Right hindlimb (tissue), 1 donor: ENCODE measurements around the gene B4GALNT4.
A peak's percentile ranks its signal among the peaks of the same experiment; 100 is the strongest.
"Not testable (repeated sequence)": the region's sequence is repeated elsewhere in the genome, so short reads cannot be mapped to it uniquely, and the experiment has no call there.

Experiments used
- DNase-seq: peaks from one replicate; pipeline ENCODE4 v3.0.0-alpha.2; 2018

Gene B4GALNT4

DNA sequence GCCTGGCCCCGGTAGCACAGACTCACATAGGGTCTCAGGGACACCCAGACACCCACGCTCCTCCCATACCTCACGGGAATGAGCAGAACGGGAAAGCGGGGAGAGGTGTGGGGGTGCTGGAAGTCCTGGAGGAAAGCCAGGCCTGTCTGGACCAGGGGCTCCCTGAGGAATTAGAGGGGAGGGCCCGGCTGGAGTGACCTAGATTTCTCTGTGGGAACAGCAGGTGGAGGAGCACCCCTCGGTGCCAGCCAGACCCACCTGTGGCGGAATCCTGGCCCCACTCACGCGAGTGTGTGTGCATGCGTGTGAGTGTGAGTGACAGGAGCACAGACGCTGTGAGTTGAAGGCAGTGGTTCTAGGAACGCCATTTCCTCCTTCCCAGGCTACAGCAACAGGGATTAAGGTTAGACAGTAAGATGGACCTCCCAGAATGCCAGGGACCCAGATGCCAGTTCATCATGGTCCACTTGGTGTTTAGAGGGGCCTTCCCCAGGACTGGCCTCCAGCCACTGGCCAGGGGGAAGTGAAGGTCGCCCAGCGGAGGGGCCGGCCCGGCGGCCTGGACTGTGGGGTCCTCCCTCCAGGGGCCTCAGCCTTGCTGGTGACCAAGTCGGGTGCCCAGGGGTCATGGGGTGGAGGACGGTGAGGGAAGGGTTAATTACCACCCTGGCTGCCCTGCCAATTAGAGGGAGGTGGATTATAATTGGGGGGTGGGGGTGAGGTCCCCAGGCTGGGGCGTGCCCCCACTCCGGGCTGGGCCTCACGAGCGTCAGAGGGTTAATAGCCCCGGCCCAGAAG, 25.8 kb downstream of the B4GALNT4 start:
- no peak for DNase-seq

- no peak for DNase-seq
Observed at GRCh38 chr11:395866-396265, 26.6 kb downstream of the B4GALNT4 start.

DNA sequence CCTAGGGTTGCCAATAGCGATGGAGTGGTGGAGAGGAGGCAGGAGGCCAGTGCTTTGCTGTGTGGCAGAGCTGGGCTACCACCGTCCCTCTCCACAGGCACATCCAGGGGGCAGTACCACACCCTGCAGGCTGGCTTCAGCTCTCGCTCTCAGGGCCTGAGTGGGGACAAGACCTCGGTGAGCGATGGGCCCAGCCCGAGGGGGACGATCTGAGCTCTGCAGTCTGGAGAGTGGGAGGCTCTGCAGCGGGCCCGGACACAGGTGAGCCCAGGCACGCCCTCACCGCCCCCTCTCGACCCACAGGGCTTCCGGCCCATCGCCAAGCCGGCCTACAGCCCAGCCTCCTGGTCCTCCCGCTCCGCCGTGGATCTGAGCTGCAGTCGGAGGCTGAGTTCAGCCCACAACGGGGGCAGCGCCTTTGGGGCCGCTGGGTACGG, 27.2 kb downstream of the B4GALNT4 start:
- DNase-seq, result no peak

DNA sequence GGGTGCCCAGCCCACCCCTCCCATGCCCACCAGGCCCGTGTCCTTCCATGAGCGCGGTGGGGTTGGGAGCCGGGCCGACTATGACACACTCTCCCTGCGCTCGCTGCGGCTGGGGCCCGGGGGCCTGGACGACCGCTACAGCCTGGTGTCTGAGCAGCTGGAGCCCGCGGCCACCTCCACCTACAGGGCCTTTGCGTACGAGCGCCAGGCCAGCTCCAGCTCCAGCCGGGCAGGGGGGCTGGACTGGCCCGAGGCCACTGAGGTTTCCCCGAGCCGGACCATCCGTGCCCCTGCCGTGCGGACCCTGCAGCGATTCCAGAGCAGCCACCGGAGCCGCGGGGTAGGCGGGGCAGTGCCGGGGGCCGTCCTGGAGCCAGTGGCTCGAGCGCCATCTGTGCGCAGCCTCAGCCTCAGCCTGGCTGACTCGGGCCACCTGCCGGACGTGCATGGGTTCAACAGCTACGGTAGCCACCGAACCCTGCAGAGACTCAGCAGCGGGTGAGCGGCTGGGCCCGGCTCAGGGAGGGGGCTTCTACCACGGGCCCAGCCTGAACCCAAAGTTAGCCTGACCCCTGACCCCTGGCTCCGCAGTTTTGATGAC, 27.7 kb downstream of the B4GALNT4 start:
- DNase-seq, result peak; percentile 64

DNA sequence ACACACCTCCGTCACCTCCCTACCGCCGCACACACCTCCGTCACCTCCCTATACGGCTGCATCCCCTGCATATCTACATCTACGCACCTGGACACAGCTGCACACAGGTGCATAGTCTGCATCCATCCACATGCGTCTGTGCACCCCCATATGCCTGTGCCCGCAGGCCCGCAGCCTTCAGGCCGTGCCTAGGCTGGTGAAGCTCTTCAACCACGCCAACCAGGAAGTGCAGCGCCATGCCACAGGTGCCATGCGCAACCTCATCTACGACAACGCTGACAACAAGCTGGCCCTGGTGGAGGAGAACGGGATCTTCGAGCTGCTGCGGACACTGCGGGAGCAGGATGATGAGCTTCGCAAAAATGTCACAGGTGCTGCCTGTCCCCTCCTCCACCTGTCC, 29.5 kb downstream of the B4GALNT4 start:
- DNase-seq, result no peak

DNA sequence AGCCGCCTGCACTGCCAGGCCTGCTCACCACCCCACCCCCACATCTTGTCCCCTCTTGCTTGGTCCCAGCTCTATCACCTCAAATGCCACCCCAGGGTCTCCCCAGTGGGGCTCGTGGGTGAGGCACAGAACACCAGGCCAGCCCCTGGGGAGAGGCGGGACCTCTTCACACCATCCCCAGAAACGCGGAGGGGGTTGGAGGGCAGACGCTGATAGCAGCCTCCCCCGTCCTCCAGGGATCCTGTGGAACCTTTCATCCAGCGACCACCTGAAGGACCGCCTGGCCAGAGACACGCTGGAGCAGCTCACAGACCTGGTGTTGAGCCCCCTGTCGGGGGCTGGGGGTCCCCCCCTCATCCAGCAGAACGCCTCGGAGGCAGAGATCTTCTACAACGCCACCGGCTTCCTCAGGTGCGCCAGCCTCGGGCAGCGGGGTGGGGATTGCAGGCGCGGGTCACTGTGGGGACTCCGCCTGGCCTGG, 30.5 kb downstream of the B4GALNT4 start:
- no peak for DNase-seq

DNA sequence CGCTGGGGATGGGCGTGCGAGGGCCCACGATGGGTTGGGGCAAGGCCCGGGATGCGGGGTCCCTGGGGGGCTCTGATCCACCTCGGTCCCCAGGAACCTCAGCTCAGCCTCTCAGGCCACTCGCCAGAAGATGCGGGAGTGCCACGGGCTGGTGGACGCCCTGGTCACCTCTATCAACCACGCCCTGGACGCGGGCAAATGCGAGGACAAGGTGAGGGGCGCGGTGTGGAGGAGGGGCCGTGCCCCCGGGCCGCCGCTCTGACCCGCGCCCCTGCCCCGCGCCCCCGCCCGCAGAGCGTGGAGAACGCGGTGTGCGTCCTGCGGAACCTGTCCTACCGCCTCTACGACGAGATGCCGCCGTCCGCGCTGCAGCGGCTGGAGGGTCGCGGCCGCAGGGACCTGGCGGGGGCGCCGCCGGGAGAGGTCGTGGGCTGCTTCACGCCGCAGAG, 31.0 kb downstream of the B4GALNT4 start:
- no peak for DNase-seq

DNA sequence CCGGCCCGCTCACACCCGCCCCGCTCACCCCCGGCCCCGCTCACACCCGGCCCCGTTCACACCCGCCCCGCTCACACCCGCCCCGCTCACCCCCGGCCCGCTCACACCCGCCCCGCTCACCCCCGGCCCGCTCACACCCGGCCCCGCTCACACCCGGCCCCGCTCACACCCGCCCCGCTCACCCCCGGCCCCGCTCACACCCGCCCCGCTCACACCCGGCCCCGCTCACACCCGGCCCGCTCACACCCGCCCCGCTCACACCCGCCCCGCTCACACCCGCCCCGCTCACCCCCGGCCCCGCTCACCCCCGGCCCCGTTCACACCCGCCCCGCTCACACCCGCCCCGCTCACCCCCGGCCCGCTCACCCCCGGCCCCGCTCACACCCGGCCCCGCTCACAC, 31.9 kb downstream of the B4GALNT4 start:
- DNase-seq, result not testable (repeated sequence)

DNA sequence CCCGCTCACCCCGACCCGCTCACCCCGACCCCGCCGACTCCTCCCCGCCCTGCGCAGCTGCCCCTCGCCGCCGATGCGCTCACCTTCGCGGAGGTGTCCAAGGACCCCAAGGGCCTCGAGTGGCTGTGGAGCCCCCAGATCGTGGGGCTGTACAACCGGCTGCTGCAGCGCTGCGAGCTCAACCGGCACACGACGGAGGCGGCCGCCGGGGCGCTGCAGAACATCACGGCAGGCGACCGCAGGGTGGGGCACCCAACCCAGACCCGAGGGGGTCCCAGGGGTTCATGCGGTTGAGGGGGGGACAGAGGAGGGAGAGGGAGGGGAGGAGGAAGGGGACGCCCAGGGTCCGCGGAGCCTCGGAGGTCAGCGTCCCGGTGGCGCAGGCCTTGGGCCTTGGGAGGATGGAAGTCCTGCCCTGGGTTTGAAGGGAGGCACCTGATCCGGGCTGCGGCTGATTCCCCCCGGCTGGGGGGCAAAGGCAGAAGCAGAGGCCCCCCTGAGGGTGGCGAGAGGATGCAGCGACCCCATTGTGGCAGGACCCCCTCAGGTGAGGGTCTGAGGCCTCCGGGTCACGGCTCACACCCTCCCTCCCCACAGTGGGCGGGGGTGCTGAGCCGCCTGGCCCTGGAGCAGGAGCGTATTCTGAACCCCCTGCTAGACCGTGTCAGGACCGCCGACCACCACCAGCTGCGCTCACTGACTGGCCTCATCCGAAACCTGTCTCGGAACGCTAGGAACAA, 33.9 kb downstream of the B4GALNT4 start:
- DNase-seq, result no peak

GRCh38 chr11:403761-404431, 34.6 kb downstream of the B4GALNT4 start:
- no peak for DNase-seq

- DNase-seq, result no peak
Observed at GRCh38 chr11:404551-405264, 35.4 kb downstream of the B4GALNT4 start.

GRCh38 chr11:405323-405953, 36.1 kb downstream of the B4GALNT4 start:
- no peak for DNase-seq

DNA sequence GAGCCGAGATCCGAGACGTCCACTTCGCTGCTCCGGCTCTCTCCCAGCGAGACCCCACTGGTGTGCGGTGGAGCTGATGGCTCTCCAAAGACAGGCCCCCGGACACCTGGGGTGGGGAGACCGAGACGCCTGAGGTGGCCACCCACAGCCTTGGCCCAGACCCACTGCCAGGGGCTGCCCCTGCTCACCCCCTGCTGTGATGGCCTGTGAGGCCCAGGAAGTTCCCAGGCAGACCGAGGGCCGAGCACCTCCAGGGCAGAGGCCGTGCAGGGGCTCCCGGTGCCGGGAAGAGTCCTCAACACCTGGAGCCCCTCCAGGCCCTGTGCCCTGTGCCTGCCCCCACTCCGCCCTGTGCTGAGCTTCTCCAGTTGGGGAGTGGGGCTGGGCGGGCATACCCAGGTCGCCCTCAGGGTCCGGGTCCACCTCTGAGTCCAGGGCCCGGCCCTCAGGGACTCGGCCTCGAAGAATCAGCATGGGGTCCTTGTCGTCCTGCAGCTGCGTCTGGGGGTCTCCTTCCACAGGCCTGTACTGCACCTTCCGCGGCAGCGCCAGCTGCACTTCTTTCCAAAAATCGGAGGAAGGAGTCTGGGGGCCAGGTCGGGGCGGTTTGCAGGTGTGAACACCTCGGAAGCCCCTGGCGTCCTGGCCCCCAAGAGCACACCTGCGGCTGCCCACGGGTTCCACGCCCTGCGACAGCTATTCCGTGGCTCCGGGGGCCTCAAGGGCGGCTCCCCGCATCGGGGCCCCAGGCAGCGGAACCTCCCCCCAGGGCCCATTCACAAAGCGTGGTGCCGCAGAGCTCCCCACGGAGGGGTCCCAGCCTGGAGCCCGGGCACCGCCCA, 36.9 kb downstream of the B4GALNT4 start:
- no peak for DNase-seq

DNA sequence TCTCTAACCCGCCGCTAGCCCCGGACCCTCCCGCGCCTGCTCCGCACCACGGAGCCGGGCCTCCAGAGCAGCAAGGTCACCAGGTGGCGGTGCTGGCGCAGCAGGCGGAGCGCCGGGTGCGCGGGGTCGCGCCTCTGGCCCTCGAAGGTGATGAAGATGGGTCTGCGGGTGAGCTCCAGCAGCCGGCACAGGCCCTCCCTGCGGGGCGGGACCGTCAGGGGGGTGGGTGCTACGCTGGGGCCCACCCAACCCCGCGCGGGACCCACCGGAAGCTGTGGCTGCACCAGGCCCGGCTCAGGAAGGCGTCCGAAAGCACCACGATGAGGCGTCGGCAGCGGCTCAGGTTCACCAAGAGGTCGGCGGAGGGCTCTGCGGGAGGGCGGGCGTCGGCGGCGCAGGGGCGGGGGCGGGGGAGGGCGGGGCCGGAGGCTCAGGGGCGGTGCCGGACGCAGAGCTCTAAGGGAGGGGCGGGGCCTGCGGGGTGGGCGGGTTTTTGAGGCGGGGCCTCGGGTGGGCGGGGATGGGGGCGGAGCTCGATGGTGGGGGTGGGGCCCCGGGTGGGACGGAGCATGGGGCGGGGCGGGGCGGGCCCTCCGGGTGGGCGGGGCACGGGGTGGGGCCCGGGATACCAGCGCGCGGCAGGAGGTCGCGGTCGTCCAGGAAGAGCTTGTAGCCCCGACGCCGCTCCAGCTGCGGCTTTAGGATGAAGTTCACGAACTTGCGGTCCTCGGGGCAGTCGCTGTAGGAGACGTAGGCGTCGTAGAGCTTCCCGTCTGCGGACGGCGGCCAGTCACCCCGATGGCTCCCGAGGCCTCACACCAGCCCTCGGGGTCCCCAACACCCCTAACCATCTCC, 37.7 kb downstream of the B4GALNT4 start:
- peak; percentile 75 for DNase-seq

GRCh38 chr11:407651-408123, 38.4 kb downstream of the B4GALNT4 start:
- DNase-seq, result no peak

GRCh38 chr11:408154-409007, 39.1 kb downstream of the B4GALNT4 start:
- DNase-seq, result no peak

DNA sequence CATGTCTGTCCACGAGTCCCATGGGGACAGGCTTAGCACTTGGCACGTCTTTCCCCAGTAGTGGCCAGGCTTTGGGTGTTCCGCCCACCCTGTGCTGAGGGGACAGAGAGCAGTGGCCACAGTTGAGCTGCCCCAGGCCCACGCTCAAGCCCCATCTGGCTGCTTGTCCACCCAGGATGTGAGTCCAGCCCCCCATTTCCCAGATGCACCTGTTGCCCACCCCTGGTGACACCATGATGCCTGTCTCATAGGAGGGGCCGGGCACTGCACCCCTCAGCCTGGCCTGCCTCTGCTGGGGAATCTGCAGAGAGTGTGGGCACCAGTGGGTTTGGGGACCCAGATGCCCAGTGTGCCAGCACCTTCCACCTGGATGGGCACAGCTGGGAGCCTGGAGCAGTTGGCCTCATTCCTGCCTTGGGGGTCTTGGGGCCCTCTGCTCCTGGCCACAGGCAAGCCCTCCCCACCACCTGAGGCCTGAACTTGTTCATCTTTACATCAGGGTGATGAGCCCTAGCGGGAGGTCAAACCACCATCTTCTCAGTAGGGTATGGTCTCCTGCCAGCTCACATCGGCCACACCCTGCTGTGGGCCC, 39.8 kb downstream of the B4GALNT4 start:
- no peak for DNase-seq
